Sigmoid colon (tissue), 7 donors: Measurements from ENCODE around the gene TTC3. TPM values are rescaled to one million over a fixed set of nuclear protein-coding genes. Genes with fewer than 3 reads are reported as not detected.

Source experiments
- DNase-seq: peaks from one replicate; pipeline ENCODE4 v3.0.0-alpha.2; 2019
- H3K27ac ChIP-seq, 4 donors: fragments of 200-600 bp; sonication (generic); one replicate each; pipeline ENCODE4 v1.5.1; 2016 to 2019; ENCODE audit warnings: mild to moderate bottlenecking in 1 of 4
- H3K27me3 ChIP-seq, 3 donors: fragments of 200-600 bp; sonication (generic); one replicate each; pipeline ENCODE4 v1.5.1; 2019; ENCODE audit warnings: mild to moderate bottlenecking in 1 of 3
- H3K36me3 ChIP-seq, 4 donors: fragments of 200-600 bp; sonication (generic); one replicate each; pipeline ENCODE4 v1.5.1; 2016 to 2019
- H3K4me1 ChIP-seq, 4 donors: fragments of 200-600 bp; sonication (generic); one replicate each; pipeline ENCODE4 v1.5.1; 2017 to 2019
- H3K4me3 ChIP-seq, 4 donors: fragments of 200-600 bp; sonication (generic); one replicate each; pipeline ENCODE4 v1.5.1; 2017 to 2019; ENCODE audit warnings: mild to moderate bottlenecking in 2 of 4, moderate library complexity in 1 of 4
- H3K9me3 ChIP-seq, 4 donors: fragments of 200-600 bp in 3 of 4; sonication (generic) in 3 of 4; one replicate each; pipeline versions ENCODE4 v1.5.1 to v1.6.1; 2013 to 2019
- CTCF ChIP-seq, 4 experiments: fragments of 450-650 bp in 3 of 4; fragments of 200-600 bp in 1 of 4; IDR thresholded peaks; one replicate each; pipeline ENCODE4 v1.5.1; 2016 to 2019; ENCODE audit warnings: antibody characterized with exemption in 4 of 4, mild to moderate bottlenecking in 3 of 4, moderate library complexity in 2 of 4
- EP300 ChIP-seq, 4 donors: sonication (generic); formaldehyde crosslinking; IDR thresholded peaks; one replicate each; pipeline ENCODE4 v1.6.1; 2017; ENCODE audit warnings: antibody characterized with exemption in 4 of 4
- POLR2A ChIP-seq, 2 donors: fragments of 450-650 bp; IDR thresholded peaks; one replicate each; pipeline ENCODE4 v1.6.1; 2016; ENCODE audit warnings: antibody characterized with exemption in 2 of 2, mild to moderate bottlenecking in 2 of 2, moderate library complexity in 2 of 2
- POLR2AphosphoS5 ChIP-seq, 4 donors: sonication (generic); formaldehyde crosslinking; IDR thresholded peaks; one replicate each; pipeline ENCODE4 v1.6.1; 2017; ENCODE audit warnings: antibody characterized with exemption in 4 of 4
- WGBS, 2 donors: extraction: QIAGEN DNeasy Blood & Tissue Kit; methylation state at CpG; one replicate each; pipeline ENCODE4 v1.1.7; 2013; 5-methylcytosine and 5-hydroxymethylcytosine counted together
- intact Hi-C: fragments of 100-400 bp; cut with DNase I; formaldehyde crosslinking; loops from one replicate; pipeline ENCODE4 v1.15.1; 2023
- polyA plus RNA-seq, 3 donors: library from polyadenylated mRNA; stranded (reverse); fragments of 200-250 nt; gene quantifications; one replicate each; pipeline ENCODE4 v1.2.3, GENCODE V29; 2013
- total RNA-seq, 4 donors: library from RNA; depleted of rRNA; stranded (reverse); fragments of >200 nt; gene quantifications; one replicate each; pipeline ENCODE4 v1.1.0, GENCODE V29; 2016
- donor health status: healthy with polysubstance abuse.
- donor health status: Bipolar disorder and iron deficiency.
- donor health status: healthy.

Gene TTC3
- total and polyA plus RNA-seq, 7 donors, result 22.2 to 151 (median 108) TPM

- DNase-seq, result no peak
- intact Hi-C loops, result no loop called here
- Histone ChIP-seq H3K9me3 (no peaks in the 10 kb centered on the region), H3K4me3 (no peak overlapping the region), H3K4me1 (peaks cover 0 to 14% (median 5%) of the 10 kb centered on the region in 4 donors), H3K36me3 (no peaks in the 10 kb centered on the region), H3K27me3 (no peaks in the 10 kb centered on the region), H3K27ac (no peak overlapping the region)
- 96 to 98% methylated on average over 1 of the region's 1 CpG for WGBS, 2 donors
- TF ChIP-seq EP300 (IDR thresholded peaks at IDR 0.05), result no peak
- TF ChIP-seq POLR2A (IDR thresholded peaks at IDR 0.05), result no peak
- TF ChIP-seq CTCF (IDR thresholded peaks at IDR 0.05), result no peak
- TF ChIP-seq POLR2AphosphoS5 (IDR thresholded peaks at IDR 0.05), result no peak
Observed at GRCh38 chr21:37210799-37211198, 137.7 kb downstream of the TTC3 start.

GRCh38 chr21:37214952-37215351 is 141.9 kb downstream of the TTC3 start:
- Histone ChIP-seq H3K4me1 (peaks cover 0 to 3% (median 2%) of the 10 kb centered on the region in 4 donors), H3K27ac (no peak overlapping the region), H3K36me3 (no peaks in the 10 kb centered on the region), H3K9me3 (no peaks in the 10 kb centered on the region), H3K27me3 (no peaks in the 10 kb centered on the region), H3K4me3 (no peak overlapping the region)
- intact Hi-C loops, result no loop called here
- TF ChIP-seq POLR2AphosphoS5 (IDR thresholded peaks at IDR 0.05), result no peak
- no peak for TF ChIP-seq POLR2A (IDR thresholded peaks at IDR 0.05)
- TF ChIP-seq EP300 (IDR thresholded peaks at IDR 0.05), result no peak
- TF ChIP-seq CTCF (IDR thresholded peaks at IDR 0.05), result no peak
- DNase-seq, result no peak
- WGBS, 2 donors, result 92 to 95% methylated on average over 9 of the region's 9 CpGs

- no peak for DNase-seq
- Histone ChIP-seq H3K36me3 (peaks cover 5 to 22% (median 13%) of the 10 kb centered on the region in 4 donors), H3K27me3 (no peaks in the 10 kb centered on the region), H3K27ac (peak overlapping the region; percentile 74 to 87 (median 78)), H3K4me3 (peak overlapping the region; percentile 51 to 65 (median 60)), H3K4me1 (peaks cover 0 to 9% (median 6%) of the 10 kb centered on the region in 4 donors), H3K9me3 (no peaks in the 10 kb centered on the region)
- TF ChIP-seq CTCF (IDR thresholded peaks at IDR 0.05) (no peak), POLR2AphosphoS5 (IDR thresholded peaks at IDR 0.05) (no peak), EP300 (IDR thresholded peaks at IDR 0.05) (no peak), POLR2A (IDR thresholded peaks at IDR 0.05) (no peak)
- 46 to 62% methylated on average over 13 of the region's 13 CpGs for WGBS, 2 donors
- intact Hi-C loops, result loop anchor here (5.0 kb wide), 2 partner anchors 47 to 147 kb away; partner anchors contain the start of genes DYRK1A and VPS26C
Observed at GRCh38 chr21:37219761-37220432, 146.8 kb downstream of the TTC3 start.

- Histone ChIP-seq H3K36me3 (peaks cover 5 to 28% (median 17%) of the 10 kb centered on the region in 4 donors), H3K9me3 (no peaks in the 10 kb centered on the region), H3K4me3 (peak overlapping the region; percentile 51 to 65 (median 60)), H3K4me1 (peaks cover 0 to 9% (median 6%) of the 10 kb centered on the region in 4 donors), H3K27me3 (no peaks in the 10 kb centered on the region), H3K27ac (peak overlapping the region; percentile 74 to 87 (median 78))
- TF ChIP-seq CTCF (IDR thresholded peaks at IDR 0.05), result no peak
- no peak for TF ChIP-seq POLR2AphosphoS5 (IDR thresholded peaks at IDR 0.05)
- no peak for TF ChIP-seq POLR2A (IDR thresholded peaks at IDR 0.05)
- TF ChIP-seq EP300 (IDR thresholded peaks at IDR 0.05), result no peak
- peak; percentile 70 for DNase-seq
- intact Hi-C loops, result loop anchor here (5.0 kb wide), 2 partner anchors 47 to 147 kb away; partner anchors contain the start of genes DYRK1A and VPS26C
- 5 to 11% methylated on average over 35 of the region's 35 CpGs for WGBS, 2 donors
Observed at GRCh38 chr21:37220433-37220980, 147.5 kb downstream of the TTC3 start.
